Chondrocyte (in vitro differentiated cells): ENCODE data around the gene CD200R1L. TPM values are rescaled to one million over a fixed set of nuclear protein-coding genes. Genes with fewer than 3 reads are reported as not detected.

Experiments used
- DNase-seq: peaks from one replicate; pipeline ENCODE4 v3.0.0; 2021; ENCODE audit warnings: mixed read lengths, low spot score
- H3K27ac Mint-ChIP-seq: one replicate; pipeline ENCODE4 v1.8.0; 2021; ENCODE audit warnings: mild to moderate bottlenecking, moderate library complexity, mixed read lengths; ENCODE audit not compliant: unreplicated experiment
- H3K27me3 Mint-ChIP-seq: 2 replicates; pipeline ENCODE4 v1.8.0; 2021; ENCODE audit warnings: low read depth, mixed read lengths
- H3K36me3 Mint-ChIP-seq: 2 replicates; pipeline ENCODE4 v1.8.0; 2021; ENCODE audit warnings: low read depth, mixed read lengths
- H3K4me1 Mint-ChIP-seq: 2 replicates; pipeline ENCODE4 v1.8.0; 2021; ENCODE audit warnings: low read depth, mild to moderate bottlenecking, mixed read lengths
- H3K4me3 Mint-ChIP-seq: one replicate; pipeline ENCODE4 v1.8.0; 2021; ENCODE audit warnings: mild to moderate bottlenecking, moderate library complexity, mixed read lengths; ENCODE audit not compliant: unreplicated experiment
- H3K9me3 Mint-ChIP-seq: 2 replicates; pipeline ENCODE4 v1.8.0; 2021; ENCODE audit warnings: low read depth, mixed read lengths
- CTCF ChIP-seq: fragments of 200-600 bp; sonication (generic); IDR thresholded peaks from 2 replicates; pipeline ENCODE4 v1.5.0; 2021; ENCODE audit warnings: antibody characterized with exemption, mild to moderate bottlenecking, moderate library complexity
- long read RNA-seq: library from polyadenylated mRNA; stranded (forward); transcript quantifications from one replicate; pipeline ENCODE4 v2.0.0, GENCODE V29; 2021
- total RNA-seq: library from RNA; stranded (reverse); gene quantifications from 3 replicates; pipeline ENCODE4 v1.2.1, GENCODE V29; 2021

The CD200R1L gene
- not detected in 3 replicates for total RNA-seq
- long read RNA-seq = 0 reads

- Mint-ChIP-seq H3K27me3 (peaks cover 3% of the 10 kb centered on the region), H3K36me3 (peaks cover 9% of the 10 kb centered on the region), H3K9me3 (peaks cover 31% of the 10 kb centered on the region), H3K27ac (no peak within 1 kb of the TSS), H3K4me3 (no peak within 1 kb of the TSS), H3K4me1 (no peaks in the 10 kb centered on the region)
- DNase-seq = no peak
- no peak for TF ChIP-seq CTCF
Observed at GRCh38 chr3:112846764-112847163, at the start of gene CD200R1L. TSS of gene CD200R1L (minus strand) at chr3:112846864. CDS start at chr3:112829367, 17,497 bp downstream.

GRCh38 chr3:112894258-112894657 lies 47.6 kb upstream of the CD200R1L start:
- Mint-ChIP-seq H3K36me3 (no peaks in the 10 kb centered on the region), H3K4me3 (no peak overlapping the region), H3K4me1 (peaks cover 7% of the 10 kb centered on the region), H3K27ac (no peak overlapping the region), H3K27me3 (no peaks in the 10 kb centered on the region), H3K9me3 (no peaks in the 10 kb centered on the region)
- DNase-seq = no peak
- no peak for TF ChIP-seq CTCF

- Mint-ChIP-seq H3K4me3 (no peak overlapping the region), H3K9me3 (no peaks in the 10 kb centered on the region), H3K27ac (no peak overlapping the region), H3K36me3 (no peaks in the 10 kb centered on the region), H3K4me1 (peaks cover 21% of the 10 kb centered on the region), H3K27me3 (no peaks in the 10 kb centered on the region)
- no peak for DNase-seq
- TF ChIP-seq CTCF = no peak
Observed at GRCh38 chr3:112889357-112889756, 42.7 kb upstream of the CD200R1L start.

GRCh38 chr3:112888381-112889085 lies 41.9 kb upstream of the CD200R1L start:
- H3K27me3 Mint-ChIP-seq = peaks cover under 1% of the 10 kb centered on the region
- TF ChIP-seq CTCF = no peak
- peaks cover under 1% of the 10 kb centered on the region for H3K36me3 Mint-ChIP-seq
- no peak overlapping the region for H3K27ac Mint-ChIP-seq
- no peaks in the 10 kb centered on the region for H3K9me3 Mint-ChIP-seq
- no peak for DNase-seq
- H3K4me3 Mint-ChIP-seq = no peak overlapping the region
- peaks cover 21% of the 10 kb centered on the region for H3K4me1 Mint-ChIP-seq

GRCh38 chr3:112884678-112885290 lies 38.1 kb upstream of the CD200R1L start:
- no peak for TF ChIP-seq CTCF
- peaks cover 11% of the 10 kb centered on the region for H3K27me3 Mint-ChIP-seq
- no peak for DNase-seq
- H3K4me1 Mint-ChIP-seq = peaks cover 19% of the 10 kb centered on the region
- peaks cover 5% of the 10 kb centered on the region for H3K36me3 Mint-ChIP-seq
- H3K27ac Mint-ChIP-seq = no peak overlapping the region
- no peak overlapping the region for H3K4me3 Mint-ChIP-seq
- peaks cover 10% of the 10 kb centered on the region for H3K9me3 Mint-ChIP-seq
